ENCODE data around the gene TMEM270.

DNA sequence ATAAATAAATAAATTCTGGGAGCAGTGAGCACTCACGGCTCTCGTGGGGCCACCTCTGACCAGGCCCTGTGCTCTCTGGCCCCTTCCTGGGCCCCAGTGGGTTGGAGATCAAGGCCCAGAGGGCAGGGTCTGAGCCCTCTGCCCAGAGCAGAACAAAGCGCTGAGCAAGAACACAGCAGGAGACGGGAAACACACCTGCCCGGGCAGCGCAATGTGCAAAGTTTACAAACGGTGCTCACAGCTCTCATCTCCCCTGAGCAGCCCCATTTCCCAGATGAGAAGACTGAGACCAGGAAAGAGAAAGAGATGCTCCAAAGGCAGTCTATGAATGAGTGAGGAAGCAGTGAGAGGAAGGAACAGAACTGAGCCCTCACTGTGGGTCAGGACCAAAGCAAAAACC is 21.7 kb upstream of the TMEM270 start:
- TF ChIP-seq POLR2A (IDR thresholded peaks at IDR 0.05) (no peak), EP300 (IDR thresholded peaks at IDR 0.05) (no peak), POLR2AphosphoS5 (IDR thresholded peaks at IDR 0.05) (no peak)
- TF ChIP-seq, protein P1, sequence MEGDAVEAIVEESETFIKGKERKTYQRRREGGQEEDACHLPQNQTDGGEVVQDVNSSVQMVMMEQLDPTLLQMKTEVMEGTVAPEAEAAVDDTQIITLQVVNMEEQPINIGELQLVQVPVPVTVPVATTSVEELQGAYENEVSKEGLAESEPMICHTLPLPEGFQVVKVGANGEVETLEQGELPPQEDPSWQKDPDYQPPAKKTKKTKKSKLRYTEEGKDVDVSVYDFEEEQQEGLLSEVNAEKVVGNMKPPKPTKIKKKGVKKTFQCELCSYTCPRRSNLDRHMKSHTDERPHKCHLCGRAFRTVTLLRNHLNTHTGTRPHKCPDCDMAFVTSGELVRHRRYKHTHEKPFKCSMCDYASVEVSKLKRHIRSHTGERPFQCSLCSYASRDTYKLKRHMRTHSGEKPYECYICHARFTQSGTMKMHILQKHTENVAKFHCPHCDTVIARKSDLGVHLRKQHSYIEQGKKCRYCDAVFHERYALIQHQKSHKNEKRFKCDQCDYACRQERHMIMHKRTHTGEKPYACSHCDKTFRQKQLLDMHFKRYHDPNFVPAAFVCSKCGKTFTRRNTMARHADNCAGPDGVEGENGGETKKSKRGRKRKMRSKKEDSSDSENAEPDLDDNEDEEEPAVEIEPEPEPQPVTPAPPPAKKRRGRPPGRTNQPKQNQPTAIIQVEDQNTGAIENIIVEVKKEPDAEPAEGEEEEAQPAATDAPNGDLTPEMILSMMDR (IDR thresholded peaks at IDR 0.05), result no peak

Data from gastroesophageal sphincter (tissue), 3 donors.